HEK293 (cell line): ENCODE data around the gene ENDOU.

Experiments used
- FEZF1 ChIP-seq: fragments of 450-650 bp; formaldehyde crosslinking; IDR thresholded peaks from 2 replicates; pipeline ENCODE4 v1.5.1; 2016; ENCODE audit warnings: missing biosample characterization, missing genetic modification characterization
- GLIS1 ChIP-seq: fragments of 450-650 bp; formaldehyde crosslinking; IDR thresholded peaks from 2 replicates; pipeline ENCODE4 v1.5.1; 2016; ENCODE audit warnings: missing biosample characterization, missing genetic modification characterization
- HOXA7 ChIP-seq: sonication (generic); formaldehyde crosslinking; IDR thresholded peaks from 2 replicates; pipeline ENCODE4 v1.8.1; 2022; ENCODE audit warnings: missing genetic modification reagents, borderline replicate concordance
- KLF16 ChIP-seq: fragments of 450-650 bp; formaldehyde crosslinking; IDR thresholded peaks from 2 replicates; pipeline ENCODE4 v1.5.1; 2017; ENCODE audit warnings: missing biosample characterization, missing genetic modification characterization
- SP7 ChIP-seq: fragments of 450-650 bp; formaldehyde crosslinking; IDR thresholded peaks from 2 replicates; pipeline ENCODE4 v1.5.1; 2016; ENCODE audit warnings: missing biosample characterization, missing genetic modification characterization
- ZFP37 ChIP-seq: fragments of 450-650 bp; formaldehyde crosslinking; IDR thresholded peaks from 2 replicates; pipeline ENCODE4 v1.5.1; 2016; ENCODE audit warnings: missing biosample characterization, missing genetic modification characterization
- ZFP69B ChIP-seq: fragments of 450-650 bp; formaldehyde crosslinking; IDR thresholded peaks from 2 replicates; pipeline ENCODE4 v1.5.1; 2016; ENCODE audit warnings: missing biosample characterization, missing genetic modification characterization
- ZNF138 ChIP-seq: fragments of 450-650 bp; formaldehyde crosslinking; IDR thresholded peaks from 2 replicates; pipeline ENCODE4 v1.5.1; 2016; ENCODE audit warnings: missing biosample characterization, missing genetic modification characterization, borderline replicate concordance
- ZNF16 ChIP-seq: fragments of 450-650 bp; formaldehyde crosslinking; IDR thresholded peaks from 2 replicates; pipeline ENCODE4 v1.5.1; 2016; ENCODE audit warnings: low read depth, missing biosample characterization, missing genetic modification characterization
- ZNF175 ChIP-seq: fragments of 450-650 bp; formaldehyde crosslinking; IDR thresholded peaks from 2 replicates; pipeline ENCODE4 v1.5.1; 2016; ENCODE audit warnings: missing biosample characterization, missing genetic modification characterization
- ZNF211 ChIP-seq: fragments of 450-650 bp; formaldehyde crosslinking; IDR thresholded peaks from 2 replicates; pipeline ENCODE4 v1.5.1; 2016; ENCODE audit warnings: low read depth, missing biosample characterization, missing genetic modification characterization
- ZNF221 ChIP-seq: fragments of 450-650 bp; formaldehyde crosslinking; IDR thresholded peaks from 2 replicates; pipeline ENCODE4 v1.5.1; 2017; ENCODE audit warnings: missing biosample characterization, missing genetic modification characterization, borderline replicate concordance
- ZNF24 ChIP-seq: fragments of 450-650 bp; formaldehyde crosslinking; IDR thresholded peaks from 2 replicates; pipeline ENCODE4 v1.5.1; 2016; ENCODE audit warnings: missing biosample characterization, missing genetic modification characterization
- ZNF302 ChIP-seq: fragments of 450-650 bp; formaldehyde crosslinking; IDR thresholded peaks from 2 replicates; pipeline ENCODE4 v1.5.1; 2016; ENCODE audit warnings: missing biosample characterization, missing genetic modification characterization, low read depth
- ZNF394 ChIP-seq: fragments of 450-650 bp; formaldehyde crosslinking; IDR thresholded peaks from 2 replicates; pipeline ENCODE4 v1.5.1; 2016; ENCODE audit warnings: missing biosample characterization, missing genetic modification characterization, mild to moderate bottlenecking, moderate library complexity, borderline replicate concordance
- ZNF404 ChIP-seq: fragments of 450-650 bp; formaldehyde crosslinking; IDR thresholded peaks from 2 replicates; pipeline ENCODE4 v1.5.1; 2017; ENCODE audit warnings: missing biosample characterization, missing genetic modification characterization
- ZNF510 ChIP-seq: fragments of 450-650 bp; formaldehyde crosslinking; IDR thresholded peaks from 2 replicates; pipeline ENCODE4 v1.5.1; 2018; ENCODE audit warnings: mild to moderate bottlenecking, missing genetic modification characterization, missing biosample characterization; ENCODE audit not compliant: insufficient replicate concordance
- ZNF514 ChIP-seq: fragments of 450-650 bp; formaldehyde crosslinking; IDR thresholded peaks from 2 replicates; pipeline ENCODE4 v1.5.1; 2016; ENCODE audit warnings: missing biosample characterization, missing genetic modification characterization
- TF ChIP-seq, protein P1 (sequence below): fragments of 450-650 bp; formaldehyde crosslinking; IDR thresholded peaks from 2 replicates; pipeline ENCODE4 v1.5.1; 2016; ENCODE audit warnings: missing biosample characterization, missing genetic modification characterization, borderline replicate concordance
- TF ChIP-seq, protein P2 (sequence below): fragments of 450-650 bp; formaldehyde crosslinking; IDR thresholded peaks from 2 replicates; pipeline ENCODE4 v1.5.1; 2016; ENCODE audit warnings: missing biosample characterization, missing genetic modification characterization
- TF ChIP-seq, protein P3 (sequence below): fragments of 450-650 bp; formaldehyde crosslinking; optimal IDR thresholded peaks from 2 replicates; pipeline ENCODE3; 2016; ENCODE audit warnings: missing biosample characterization, mild to moderate bottlenecking, missing genetic modification characterization
- TF ChIP-seq, protein P4 (sequence below): fragments of 450-650 bp; formaldehyde crosslinking; IDR thresholded peaks from 2 replicates; pipeline ENCODE4 v1.5.1; 2016; ENCODE audit warnings: missing biosample characterization, missing genetic modification characterization
- TF ChIP-seq, protein P5 (sequence below): fragments of 450-650 bp; IDR thresholded peaks from 2 replicates; pipeline ENCODE4 v1.5.1; 2018; ENCODE audit warnings: missing biosample characterization, missing genetic modification characterization

ENDOU gene

DNA sequence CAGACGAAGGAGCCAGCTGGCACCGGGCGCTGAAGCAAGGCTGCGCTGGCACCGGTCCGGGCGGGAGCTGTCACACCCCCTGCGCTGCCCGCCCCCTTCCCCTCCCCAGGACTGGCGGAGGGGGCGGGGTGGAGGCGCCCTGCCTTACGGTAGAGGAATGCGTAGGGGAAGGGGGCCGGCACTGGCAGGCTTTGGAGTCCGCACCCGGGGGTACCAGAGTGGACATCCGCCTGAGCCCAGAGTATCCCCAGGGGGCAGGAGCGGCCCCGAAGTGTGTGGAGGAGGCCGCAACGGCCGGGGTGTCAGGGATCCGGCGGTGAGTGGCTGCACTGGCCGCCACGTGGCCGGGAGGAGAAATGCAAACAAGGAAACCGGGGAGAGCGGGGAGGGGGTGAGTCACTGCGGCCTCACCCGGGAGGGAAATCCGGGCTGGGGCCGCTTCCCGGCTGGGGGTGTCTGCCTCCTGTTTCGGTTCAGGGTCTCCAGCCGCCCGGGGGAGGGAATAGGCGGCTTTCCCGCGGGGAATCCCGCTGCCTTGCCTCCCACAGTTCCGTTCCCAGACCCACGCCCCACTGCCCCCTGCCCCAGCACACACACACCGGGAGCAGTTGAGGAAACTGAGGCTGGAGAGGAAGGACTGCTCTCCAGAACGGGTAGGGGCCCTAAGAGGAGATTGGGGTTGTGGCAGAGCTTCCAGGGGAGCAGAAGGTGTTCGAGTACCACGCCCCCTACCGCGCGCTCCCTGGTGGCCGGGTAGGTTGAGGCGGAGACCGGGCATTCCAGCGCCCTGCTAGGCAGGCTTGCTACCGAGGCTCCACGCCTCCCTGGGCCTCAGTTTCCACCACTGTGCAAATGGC lies 33.8 kb upstream of the ENDOU start, which contains the start of gene RAPGEF3 (continued):
- peak; percentile 87 for TF ChIP-seq GLIS1 (tag by site-specific recombination)
- TF ChIP-seq, protein P1, sequence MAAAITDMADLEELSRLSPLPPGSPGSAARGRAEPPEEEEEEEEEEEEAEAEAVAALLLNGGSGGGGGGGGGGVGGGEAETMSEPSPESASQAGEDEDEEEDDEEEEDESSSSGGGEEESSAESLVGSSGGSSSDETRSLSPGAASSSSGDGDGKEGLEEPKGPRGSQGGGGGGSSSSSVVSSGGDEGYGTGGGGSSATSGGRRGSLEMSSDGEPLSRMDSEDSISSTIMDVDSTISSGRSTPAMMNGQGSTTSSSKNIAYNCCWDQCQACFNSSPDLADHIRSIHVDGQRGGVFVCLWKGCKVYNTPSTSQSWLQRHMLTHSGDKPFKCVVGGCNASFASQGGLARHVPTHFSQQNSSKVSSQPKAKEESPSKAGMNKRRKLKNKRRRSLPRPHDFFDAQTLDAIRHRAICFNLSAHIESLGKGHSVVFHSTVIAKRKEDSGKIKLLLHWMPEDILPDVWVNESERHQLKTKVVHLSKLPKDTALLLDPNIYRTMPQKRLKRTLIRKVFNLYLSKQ (tag by site-specific recombination) = no peak
- TF ChIP-seq ZNF138 = no peak
- no peak for TF ChIP-seq ZNF394 (tag by site-specific recombination)
- TF ChIP-seq, protein P2, sequence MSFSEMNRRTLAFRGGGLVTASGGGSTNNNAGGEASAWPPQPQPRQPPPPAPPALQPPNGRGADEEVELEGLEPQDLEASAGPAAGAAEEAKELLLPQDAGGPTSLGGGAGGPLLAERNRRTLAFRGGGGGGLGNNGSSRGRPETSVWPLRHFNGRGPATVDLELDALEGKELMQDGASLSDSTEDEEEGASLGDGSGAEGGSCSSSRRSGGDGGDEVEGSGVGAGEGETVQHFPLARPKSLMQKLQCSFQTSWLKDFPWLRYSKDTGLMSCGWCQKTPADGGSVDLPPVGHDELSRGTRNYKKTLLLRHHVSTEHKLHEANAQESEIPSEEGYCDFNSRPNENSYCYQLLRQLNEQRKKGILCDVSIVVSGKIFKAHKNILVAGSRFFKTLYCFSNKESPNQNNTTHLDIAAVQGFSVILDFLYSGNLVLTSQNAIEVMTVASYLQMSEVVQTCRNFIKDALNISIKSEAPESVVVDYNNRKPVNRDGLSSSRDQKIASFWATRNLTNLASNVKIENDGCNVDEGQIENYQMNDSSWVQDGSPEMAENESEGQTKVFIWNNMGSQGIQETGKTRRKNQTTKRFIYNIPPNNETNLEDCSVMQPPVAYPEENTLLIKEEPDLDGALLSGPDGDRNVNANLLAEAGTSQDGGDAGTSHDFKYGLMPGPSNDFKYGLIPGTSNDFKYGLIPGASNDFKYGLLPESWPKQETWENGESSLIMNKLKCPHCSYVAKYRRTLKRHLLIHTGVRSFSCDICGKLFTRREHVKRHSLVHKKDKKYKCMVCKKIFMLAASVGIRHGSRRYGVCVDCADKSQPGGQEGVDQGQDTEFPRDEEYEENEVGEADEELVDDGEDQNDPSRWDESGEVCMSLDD (tag by site-specific recombination) = peak; percentile 93
- no peak for TF ChIP-seq ZNF24 (tag by site-specific recombination)
- TF ChIP-seq ZFP69B = no peak; the same call in 1 of the 2 replicates
- peak; percentile 69 for TF ChIP-seq SP7 (tag by site-specific recombination)
- TF ChIP-seq ZNF514 (tag by site-specific recombination) = no peak
- TF ChIP-seq KLF16 = peak; percentile 93
- TF ChIP-seq, protein P3, sequence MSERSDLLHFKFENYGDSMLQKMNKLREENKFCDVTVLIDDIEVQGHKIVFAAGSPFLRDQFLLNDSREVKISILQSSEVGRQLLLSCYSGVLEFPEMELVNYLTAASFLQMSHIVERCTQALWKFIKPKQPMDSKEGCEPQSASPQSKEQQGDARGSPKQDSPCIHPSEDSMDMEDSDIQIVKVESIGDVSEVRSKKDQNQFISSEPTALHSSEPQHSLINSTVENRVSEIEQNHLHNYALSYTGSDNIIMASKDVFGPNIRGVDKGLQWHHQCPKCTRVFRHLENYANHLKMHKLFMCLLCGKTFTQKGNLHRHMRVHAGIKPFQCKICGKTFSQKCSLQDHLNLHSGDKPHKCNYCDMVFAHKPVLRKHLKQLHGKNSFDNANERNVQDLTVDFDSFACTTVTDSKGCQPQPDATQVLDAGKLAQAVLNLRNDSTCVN (tag by site-specific recombination) = peak; percentile 21
- no peak for TF ChIP-seq ZNF221 (tag by site-specific recombination)
- TF ChIP-seq FEZF1 (tag by site-specific recombination) = 0 out of 2 replicates have a peak, but pooled peaks have one; percentile 36
- no peak for TF ChIP-seq ZNF404 (tag by site-specific recombination)
- TF ChIP-seq ZNF302 = no peak
- TF ChIP-seq HOXA7 (CRISPR knock-in tag) = no peak
- no peak for TF ChIP-seq ZNF175 (tag by site-specific recombination)
- no peak for TF ChIP-seq ZNF16 (tag by site-specific recombination)
- TF ChIP-seq ZFP37 (tag by site-specific recombination) = 0 out of 2 replicates have a peak, but pooled peaks have one; percentile 51
- TF ChIP-seq, protein P4, sequence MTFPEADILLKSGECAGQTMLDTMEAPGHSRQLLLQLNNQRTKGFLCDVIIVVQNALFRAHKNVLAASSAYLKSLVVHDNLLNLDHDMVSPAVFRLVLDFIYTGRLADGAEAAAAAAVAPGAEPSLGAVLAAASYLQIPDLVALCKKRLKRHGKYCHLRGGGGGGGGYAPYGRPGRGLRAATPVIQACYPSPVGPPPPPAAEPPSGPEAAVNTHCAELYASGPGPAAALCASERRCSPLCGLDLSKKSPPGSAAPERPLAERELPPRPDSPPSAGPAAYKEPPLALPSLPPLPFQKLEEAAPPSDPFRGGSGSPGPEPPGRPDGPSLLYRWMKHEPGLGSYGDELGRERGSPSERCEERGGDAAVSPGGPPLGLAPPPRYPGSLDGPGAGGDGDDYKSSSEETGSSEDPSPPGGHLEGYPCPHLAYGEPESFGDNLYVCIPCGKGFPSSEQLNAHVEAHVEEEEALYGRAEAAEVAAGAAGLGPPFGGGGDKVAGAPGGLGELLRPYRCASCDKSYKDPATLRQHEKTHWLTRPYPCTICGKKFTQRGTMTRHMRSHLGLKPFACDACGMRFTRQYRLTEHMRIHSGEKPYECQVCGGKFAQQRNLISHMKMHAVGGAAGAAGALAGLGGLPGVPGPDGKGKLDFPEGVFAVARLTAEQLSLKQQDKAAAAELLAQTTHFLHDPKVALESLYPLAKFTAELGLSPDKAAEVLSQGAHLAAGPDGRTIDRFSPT (tag by site-specific recombination) = peak; percentile 67
- no peak for TF ChIP-seq ZNF211
- TF ChIP-seq ZNF510 (tag by site-specific recombination) = no peak
- TF ChIP-seq, protein P5, sequence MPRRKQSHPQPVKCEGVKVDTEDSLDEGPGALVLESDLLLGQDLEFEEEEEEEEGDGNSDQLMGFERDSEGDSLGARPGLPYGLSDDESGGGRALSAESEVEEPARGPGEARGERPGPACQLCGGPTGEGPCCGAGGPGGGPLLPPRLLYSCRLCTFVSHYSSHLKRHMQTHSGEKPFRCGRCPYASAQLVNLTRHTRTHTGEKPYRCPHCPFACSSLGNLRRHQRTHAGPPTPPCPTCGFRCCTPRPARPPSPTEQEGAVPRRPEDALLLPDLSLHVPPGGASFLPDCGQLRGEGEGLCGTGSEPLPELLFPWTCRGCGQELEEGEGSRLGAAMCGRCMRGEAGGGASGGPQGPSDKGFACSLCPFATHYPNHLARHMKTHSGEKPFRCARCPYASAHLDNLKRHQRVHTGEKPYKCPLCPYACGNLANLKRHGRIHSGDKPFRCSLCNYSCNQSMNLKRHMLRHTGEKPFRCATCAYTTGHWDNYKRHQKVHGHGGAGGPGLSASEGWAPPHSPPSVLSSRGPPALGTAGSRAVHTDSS (tag by site-specific recombination) = no peak
